Measurements from ENCODE around the gene RHOF.

RHOF gene

GRCh38 chr12:121802485-121802842 lies 9.0 kb upstream of the RHOF start:
- Mint-ChIP-seq H3K4me1 (peaks cover 42% of the 10 kb centered on the region), H3K36me3 (peaks cover 2% of the 10 kb centered on the region)

GRCh38 chr12:121801595-121802484 lies 8.4 kb upstream of the RHOF start:
- Mint-ChIP-seq H3K4me1 (peaks cover 38% of the 10 kb centered on the region), H3K4me3 (peak overlapping the region; percentile 93), H3K9me3 (no peaks in the 10 kb centered on the region), H3K36me3 (peaks cover 2% of the 10 kb centered on the region), H3K27ac (peak overlapping the region; percentile 99), H3K27me3 (no peaks in the 10 kb centered on the region)

More at GRCh38 chr12:121802485-121802842, 9.0 kb upstream of the RHOF start:
- Mint-ChIP-seq H3K27me3 (no peaks in the 10 kb centered on the region), H3K9me3 (no peaks in the 10 kb centered on the region), H3K4me3 (peak overlapping the region; percentile 93), H3K27ac (peak overlapping the region; percentile 99)

GRCh38 chr12:121800694-121801594 lies 7.5 kb upstream of the RHOF start:
- Mint-ChIP-seq H3K36me3 (no peaks in the 10 kb centered on the region), H3K4me3 (peak overlapping the region; percentile 93), H3K9me3 (no peaks in the 10 kb centered on the region), H3K4me1 (peaks cover 31% of the 10 kb centered on the region), H3K27ac (peak overlapping the region; percentile 99), H3K27me3 (no peaks in the 10 kb centered on the region)

GRCh38 chr12:121799842-121800693 lies 6.6 kb upstream of the RHOF start:
- peak overlapping the region; percentile 96 for H3K27ac Mint-ChIP-seq
- H3K36me3 Mint-ChIP-seq: no peaks in the 10 kb centered on the region
- no peaks in the 10 kb centered on the region for H3K9me3 Mint-ChIP-seq
- H3K4me3 Mint-ChIP-seq: peak overlapping the region; percentile 84
- H3K27me3 Mint-ChIP-seq: no peaks in the 10 kb centered on the region
- H3K4me1 Mint-ChIP-seq: peaks cover 32% of the 10 kb centered on the region

- Mint-ChIP-seq H3K4me1 (peaks cover 40% of the 10 kb centered on the region), H3K4me3 (peak overlapping the region; percentile 84), H3K27me3 (no peaks in the 10 kb centered on the region), H3K36me3 (no peaks in the 10 kb centered on the region), H3K27ac (peak overlapping the region; percentile 96), H3K9me3 (no peaks in the 10 kb centered on the region)
Observed at GRCh38 chr12:121799156-121799841, 5.8 kb upstream of the RHOF start.

GRCh38 chr12:121798787-121799155 lies 5.3 kb upstream of the RHOF start:
- H3K27ac Mint-ChIP-seq: peak overlapping the region; percentile 94
- H3K9me3 Mint-ChIP-seq: no peaks in the 10 kb centered on the region
- H3K36me3 Mint-ChIP-seq: no peaks in the 10 kb centered on the region
- H3K4me3 Mint-ChIP-seq: peak overlapping the region; percentile 84
- peaks cover 42% of the 10 kb centered on the region for H3K4me1 Mint-ChIP-seq
- no peaks in the 10 kb centered on the region for H3K27me3 Mint-ChIP-seq

- Mint-ChIP-seq H3K36me3 (no peaks in the 10 kb centered on the region), H3K4me1 (peaks cover 42% of the 10 kb centered on the region), H3K27ac (peak overlapping the region; percentile 94), H3K9me3 (no peaks in the 10 kb centered on the region), H3K4me3 (peak overlapping the region; percentile 84), H3K27me3 (no peaks in the 10 kb centered on the region)
Observed at GRCh38 chr12:121797937-121798786, 4.7 kb upstream of the RHOF start.

GRCh38 chr12:121796855-121797751 lies 3.6 kb upstream of the RHOF start:
- H3K27me3 Mint-ChIP-seq: no peaks in the 10 kb centered on the region
- no peaks in the 10 kb centered on the region for H3K9me3 Mint-ChIP-seq
- H3K4me3 Mint-ChIP-seq: peak overlapping the region; percentile 67
- peaks cover 43% of the 10 kb centered on the region for H3K4me1 Mint-ChIP-seq
- H3K27ac Mint-ChIP-seq: peak overlapping the region; percentile 90
- H3K36me3 Mint-ChIP-seq: no peaks in the 10 kb centered on the region

- H3K36me3 Mint-ChIP-seq: peaks cover 7% of the 10 kb centered on the region
- H3K9me3 Mint-ChIP-seq: no peaks in the 10 kb centered on the region
- peak overlapping the region; percentile 83 for H3K4me3 Mint-ChIP-seq
- peaks cover 56% of the 10 kb centered on the region for H3K4me1 Mint-ChIP-seq
- peak overlapping the region; percentile 83 for H3K27ac Mint-ChIP-seq
- no peaks in the 10 kb centered on the region for H3K27me3 Mint-ChIP-seq
Observed at GRCh38 chr12:121795034-121795968, 1.8 kb upstream of the RHOF start.

GRCh38 chr12:121794534-121795033 lies 1.1 kb upstream of the RHOF start:
- Mint-ChIP-seq H3K27ac (peak overlapping the region; percentile 93), H3K36me3 (peaks cover 10% of the 10 kb centered on the region), H3K9me3 (no peaks in the 10 kb centered on the region), H3K4me1 (peaks cover 63% of the 10 kb centered on the region), H3K4me3 (peak overlapping the region; percentile 83), H3K27me3 (no peaks in the 10 kb centered on the region)

GRCh38 chr12:121793838-121794533 lies 498 bp upstream of the RHOF start:
- no peaks in the 10 kb centered on the region for H3K9me3 Mint-ChIP-seq
- H3K4me1 Mint-ChIP-seq: peaks cover 63% of the 10 kb centered on the region
- peaks cover 10% of the 10 kb centered on the region for H3K36me3 Mint-ChIP-seq
- H3K27ac Mint-ChIP-seq: peak overlapping the region; percentile 93
- H3K4me3 Mint-ChIP-seq: peak overlapping the region; percentile 83
- H3K27me3 Mint-ChIP-seq: no peaks in the 10 kb centered on the region
